ENCODE measurements around the gene DYSF. TPM values are rescaled to one million over a fixed set of nuclear protein-coding genes. Genes with fewer than 3 reads are reported as not detected.

The DYSF gene
- total RNA-seq, 1 experiment from 2014 or later, result 2.2 TPM

DNA sequence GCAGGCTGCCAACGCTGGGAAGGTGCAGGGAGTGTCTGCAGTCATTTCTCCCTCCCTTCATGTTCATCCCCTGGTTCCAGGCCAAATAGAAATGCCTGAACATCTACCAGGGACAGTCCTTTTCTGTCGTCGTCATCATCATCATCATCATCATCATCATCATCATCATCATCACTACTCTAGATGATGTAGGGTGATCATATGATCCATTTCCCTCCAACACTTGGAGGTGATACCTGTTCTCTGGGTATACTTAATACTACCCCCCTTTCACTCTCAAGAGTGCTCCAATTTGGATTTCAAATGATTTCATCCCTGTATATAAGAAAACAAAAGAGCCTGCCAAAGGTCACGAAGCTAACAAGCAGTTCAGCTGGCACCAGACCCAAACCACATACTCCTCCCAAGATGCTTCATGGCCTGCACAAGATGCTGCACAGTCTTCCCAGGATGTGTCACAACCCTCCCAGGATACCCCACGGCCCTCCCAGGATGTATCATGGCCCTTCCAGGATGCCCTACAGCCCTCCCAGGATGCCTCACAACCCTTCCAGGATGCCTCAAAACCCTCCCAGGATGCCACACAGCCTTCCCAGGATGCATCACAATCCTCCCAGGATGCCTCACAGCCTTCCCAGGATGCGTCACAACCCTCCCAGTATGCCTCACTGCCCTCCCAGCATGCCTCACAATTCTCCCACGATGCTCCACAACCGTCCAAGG lies 257.9 kb downstream of the DYSF start:
- no peak overlapping the region for H3K4me3 Mint-ChIP-seq (ENCODE audit: unreplicated experiment)
- H3K36me3 Mint-ChIP-seq (ENCODE audit: insufficient read depth, unreplicated experiment), result no peaks in the 10 kb centered on the region
- no peaks in the 10 kb centered on the region for H3K36me3 ChIP-seq (ENCODE audit: control insufficient read depth, insufficient read depth, low read length)
- H3K9me3 Mint-ChIP-seq (ENCODE audit: unreplicated experiment), result no peaks in the 10 kb centered on the region
- BruUV-seq (replicated peaks), result no TSS peak
- peaks cover 2% of the 10 kb centered on the region for H3K27me3 Mint-ChIP-seq (ENCODE audit: insufficient read depth, unreplicated experiment)
- no peak overlapping the region for H3K4me3 ChIP-seq (ENCODE audit: low read depth, low read length)
- H3K27me3 ChIP-seq (replicated peaks; ENCODE audit: control insufficient read depth, insufficient read depth, low read length), result no peaks in the 10 kb centered on the region
- no peaks in the 10 kb centered on the region for H3K9me3 ChIP-seq
- no peak for TF ChIP-seq CTCF (IDR thresholded peaks at IDR 0.05; ENCODE audit: insufficient read depth in 1 of 2, low read depth in 1 of 2, low read length in 1 of 2, severe bottlenecking in 1 of 2, unreplicated experiment in 1 of 2)
- no peak overlapping the region for H3K27ac Mint-ChIP-seq (ENCODE audit: unreplicated experiment)
- ChIA-PET CTCF (no interaction called here), POLR2A (no interaction called here)
- no peak for DNase-seq
- intact Hi-C loops (cut with micrococcal nuclease; ENCODE audit: unreplicated experiment), result no loop called here
- no peaks in the 10 kb centered on the region for H3K4me1 Mint-ChIP-seq (ENCODE audit: low read depth, unreplicated experiment)
- H3K4me1 ChIP-seq, result no peaks in the 10 kb centered on the region

- POLR2A ChIA-PET, result no interaction called here
- H3K4me1 ChIP-seq, result no peaks in the 10 kb centered on the region
- Mint-ChIP-seq H3K27ac (ENCODE audit: unreplicated experiment) (no peak overlapping the region), H3K4me1 (ENCODE audit: low read depth, unreplicated experiment) (no peaks in the 10 kb centered on the region), H3K4me3 (ENCODE audit: unreplicated experiment) (no peak overlapping the region), H3K9me3 (ENCODE audit: unreplicated experiment) (no peaks in the 10 kb centered on the region), H3K36me3 (ENCODE audit: insufficient read depth, unreplicated experiment) (no peaks in the 10 kb centered on the region), H3K27me3 (ENCODE audit: insufficient read depth, unreplicated experiment) (peaks cover 2% of the 10 kb centered on the region)
- DNase-seq, result no peak
- no peaks in the 10 kb centered on the region for H3K36me3 ChIP-seq (ENCODE audit: control insufficient read depth, insufficient read depth, low read length)
- no peaks in the 10 kb centered on the region for H3K9me3 ChIP-seq
- no peak overlapping the region for H3K4me3 ChIP-seq (ENCODE audit: low read depth, low read length)
- BruUV-seq (replicated peaks), result no TSS peak
- no peaks in the 10 kb centered on the region for H3K27me3 ChIP-seq (replicated peaks; ENCODE audit: control insufficient read depth, insufficient read depth, low read length)
- CTCF ChIA-PET, result interaction anchor here (0.6 kb wide), 1 partner anchor 84 kb away, joined by 4 read pairs; no protein-coding TSS in a partner anchor
- intact Hi-C loops (cut with micrococcal nuclease; ENCODE audit: unreplicated experiment), result no loop called here
- no peak for TF ChIP-seq CTCF (IDR thresholded peaks at IDR 0.05; ENCODE audit: insufficient read depth in 1 of 2, low read depth in 1 of 2, low read length in 1 of 2, severe bottlenecking in 1 of 2, unreplicated experiment in 1 of 2)
Observed at GRCh38 chr2:71712158-71712818, 258.9 kb downstream of the DYSF start.

GRCh38 chr2:71713581-71714580 lies 260.5 kb downstream of the DYSF start:
- no peak overlapping the region for H3K27ac Mint-ChIP-seq (ENCODE audit: unreplicated experiment)
- ChIA-PET CTCF (no interaction called here), POLR2A (no interaction called here)
- H3K27me3 Mint-ChIP-seq (ENCODE audit: insufficient read depth, unreplicated experiment), result peaks cover 2% of the 10 kb centered on the region
- no peaks in the 10 kb centered on the region for H3K36me3 Mint-ChIP-seq (ENCODE audit: insufficient read depth, unreplicated experiment)
- Histone ChIP-seq H3K4me3 (ENCODE audit: low read depth, low read length) (no peak overlapping the region), H3K9me3 (no peaks in the 10 kb centered on the region), H3K36me3 (ENCODE audit: control insufficient read depth, insufficient read depth, low read length) (no peaks in the 10 kb centered on the region), H3K4me1 (no peaks in the 10 kb centered on the region), H3K27me3 (replicated peaks; ENCODE audit: control insufficient read depth, insufficient read depth, low read length) (no peaks in the 10 kb centered on the region)
- H3K4me3 Mint-ChIP-seq (ENCODE audit: unreplicated experiment), result no peak overlapping the region
- TF ChIP-seq CTCF (IDR thresholded peaks at IDR 0.05; ENCODE audit: insufficient read depth in 1 of 2, low read depth in 1 of 2, low read length in 1 of 2, severe bottlenecking in 1 of 2, unreplicated experiment in 1 of 2), result no peak
- intact Hi-C loops (cut with micrococcal nuclease; ENCODE audit: unreplicated experiment), result no loop called here
- no peak for DNase-seq
- no peaks in the 10 kb centered on the region for H3K4me1 Mint-ChIP-seq (ENCODE audit: low read depth, unreplicated experiment)
- H3K9me3 Mint-ChIP-seq (ENCODE audit: unreplicated experiment), result no peaks in the 10 kb centered on the region
- no TSS peak for BruUV-seq (replicated peaks)

Measured in Caco-2 (cell line).